K562 (cell line): ENCODE data around the gene NTM. TPM values are rescaled to one million over a fixed set of nuclear protein-coding genes. Genes with fewer than 3 reads are reported as not detected.

Experiments used
- ATAC-seq: fragments of 200-7000 bp; cut with Tn5 transposase; 3 replicates; pipeline ENCODE4 v1.9.1; 2020; ENCODE audit warnings: moderate library complexity
- BruUV-seq: library from RNA; stranded (reverse); fragments of 400-500 nt; replicated peaks from 2 replicates; lab custom pipeline; 2021; lab: Mats Ljungman, UMichigan
- CTCF ChIA-PET: fragments of 300-600 bp; formaldehyde crosslinking; extraction: SDS; loops from one replicate; lab custom pipeline; 2021; ENCODE audit warnings: low intra/inter-chr PET ratio; lab: Yijun Ruan, JAX
- POLR2A ChIA-PET: fragments of 300-600, 350-650 bp; sonication (Branson Sonifier 250); formaldehyde crosslinking; extraction: SDS; loops from one replicate; lab custom pipeline; 2021; ENCODE audit warnings: antibody characterized with exemption, inconsistent platforms; lab: Yijun Ruan, JAX
- DNase-seq, 4 experiments: peaks; one replicate each; pipeline versions ENCODE4 v3.0.0 to v3.0.0-alpha.2; 2011 to 2018; ENCODE audit warnings: low spot score in 3 of 4, mixed read lengths in 3 of 4; ENCODE audit errors: extremely low read depth in 1 of 4
- FAIRE-seq: peaks from 2 replicates; lab custom pipeline; 2011; peaks lifted over from hg19 to GRCh38; lab: Jason Lieb, UNC
- H2AFZ ChIP-seq: 2 replicates; pipeline ENCODE4 v1.6.0; 2011; ENCODE audit warnings: low read depth, low read length, control low read depth, inconsistent platforms
- H3K27ac ChIP-seq: fragments of 200-600 bp; 3 replicates; pipeline ENCODE4 v1.8.0; 2011; ENCODE audit warnings: low read depth, mild to moderate bottlenecking, control low read depth, inconsistent platforms, low read length, moderate library complexity, mixed read lengths; ENCODE audit errors: extremely low read depth
- H3K27me3 ChIP-seq, 2 experiments: fragments of 300-600 bp in 1 of 2; 2 replicates in 1 of 2; 3 replicates in 1 of 2; pipeline versions ENCODE4 v1.6.0 to v1.8.0; 2011; ENCODE audit warnings: inconsistent platforms in 2 of 2, low read length in 2 of 2, mild to moderate bottlenecking in 1 of 2, mixed read lengths in 1 of 2, moderate library complexity in 1 of 2; ENCODE audit not compliant: control insufficient read depth in 2 of 2, insufficient read depth in 2 of 2
- H3K36me3 ChIP-seq: fragments of 300-600 bp; 3 replicates; pipeline ENCODE4 v1.8.0; 2011; ENCODE audit warnings: mild to moderate bottlenecking, low read length, inconsistent platforms; ENCODE audit not compliant: control insufficient read depth, insufficient read depth
- H3K4me1 ChIP-seq, 2 experiments: fragments of 200-600 bp in 1 of 2; replicated peaks in 1 of 2; 2 replicates in 1 of 2; 3 replicates in 1 of 2; pipeline versions ENCODE4 v1.5.1 to v1.8.0; 2011; ENCODE audit warnings: inconsistent platforms in 2 of 2, low read length in 2 of 2, mild to moderate bottlenecking in 1 of 2, mixed read lengths in 1 of 2, moderate library complexity in 1 of 2; ENCODE audit not compliant: control insufficient read depth in 2 of 2, insufficient read depth in 2 of 2
- H3K4me2 ChIP-seq: 2 replicates; pipeline ENCODE4 v1.6.1; 2011; ENCODE audit warnings: low read length, control low read depth, inconsistent platforms, mixed read lengths; ENCODE audit not compliant: insufficient read depth
- H3K4me3 ChIP-seq: fragments of 200-600 bp; sonication (generic), shearing (Covaris generic); 2 replicates; pipeline ENCODE4 v1.5.1; 2016; ENCODE audit warnings: control low read depth, inconsistent platforms
- H3K79me2 ChIP-seq: fragments of 200-600 bp; 3 replicates; pipeline ENCODE4 v1.8.0; 2011; ENCODE audit warnings: low read length, inconsistent platforms; ENCODE audit not compliant: control insufficient read depth, insufficient read depth
- H3K9ac ChIP-seq, 2 experiments: 2 replicates each; pipeline versions ENCODE4 v1.6.0 to v1.6.1; 2011; ENCODE audit warnings: low read depth in 2 of 2, low read length in 2 of 2, control low read depth in 1 of 2, inconsistent platforms in 1 of 2, mild to moderate bottlenecking in 1 of 2, mixed read lengths in 1 of 2; ENCODE audit not compliant: insufficient read depth in 1 of 2
- H3K9me1 ChIP-seq: one replicate; pipeline ENCODE4 v1.6.0; 2011; ENCODE audit warnings: inconsistent platforms, mild to moderate bottlenecking, low read length, moderate library complexity; ENCODE audit not compliant: control insufficient read depth, insufficient read depth
- H3K9me3 ChIP-seq: replicated peaks from 2 replicates; pipeline ENCODE4 v1.5.1; 2011; ENCODE audit warnings: low read depth, low read length, inconsistent platforms; ENCODE audit not compliant: control insufficient read depth, insufficient read depth
- H4K20me1 ChIP-seq: replicated peaks from 2 replicates; pipeline ENCODE4 v1.6.1; 2011; ENCODE audit warnings: low read length, inconsistent platforms, mixed read lengths; ENCODE audit not compliant: control insufficient read depth, insufficient read depth
- CREBBP ChIP-seq: IDR thresholded peaks from one replicate; pipeline ENCODE4 v1.6.1; 2012; ENCODE audit warnings: low read depth, mild to moderate bottlenecking, control low read depth, inconsistent platforms, low read length
- GATA2 ChIP-seq: sonication (generic); formaldehyde crosslinking; IDR thresholded peaks from 2 replicates; pipeline ENCODE4 v1.4.0; 2020; ENCODE audit warnings: mild to moderate bottlenecking, missing genetic modification reagents
- HEY1 ChIP-seq: fragments of 250-450 bp; sonication (Bioruptor Pico); IDR thresholded peaks from 2 replicates; pipeline ENCODE4 v1.5.0; 2020; ENCODE audit warnings: mild to moderate bottlenecking, moderate library complexity, borderline replicate concordance
- MEF2A ChIP-seq: IDR thresholded peaks from 2 replicates; pipeline ENCODE4 v1.6.1; 2011; ENCODE audit warnings: low read depth, mild to moderate bottlenecking, low read length, moderate library complexity; ENCODE audit not compliant: control insufficient read depth
- WGBS: fragments of 100-300 bp; shearing (Covaris generic); methylation state at CpG from one replicate; pipeline ENCODE4 v1.1.6; 2016; ENCODE audit warnings: low coverage, mixed read lengths; ENCODE audit not compliant: insufficient coverage; ENCODE audit errors: missing lambda C conversion rate; 5-methylcytosine and 5-hydroxymethylcytosine counted together
- in situ Hi-C: fragments of 300-500 bp; cut with MboI; formaldehyde crosslinking; loops from 4 replicates; pipeline ENCODE4 v1.15.0; 2018; ENCODE audit warnings: inconsistent platforms, mixed read lengths
- intact Hi-C: fragments of 100-400 bp; cut with micrococcal nuclease; formaldehyde crosslinking; loops from 2 replicates; pipeline ENCODE4 v1.14.2; 2022
- polyA plus RNA-seq, 8 experiments: library from polyadenylated mRNA; depleted of rRNA in 4 of 8; stranded (reverse) in 5 of 8; unstranded in 3 of 8; fragments of >200 nt; fragmentation: Nextera tagmentation in 2 of 8; fragmentation: Illumina TruSeq in 1 of 8; extraction: Ambion mirVana in 2 of 8; extraction: Trizol in 1 of 8; gene quantifications; 2 replicates each; pipeline versions ENCODE4 v1.2.1 to v1.2.3, GENCODE V29; 2011 to 2014; ENCODE audit warnings: inconsistent platforms in 1 of 8, missing spikeins in 1 of 8
- total RNA-seq, 7 experiments: library from RNA; depleted of rRNA in 6 of 7; stranded (reverse); fragments of >200 nt in 6 of 7; fragmentation: Illumina TruSeq in 2 of 7; extraction: Trizol in 2 of 7; gene quantifications; 2 replicates each; pipeline versions ENCODE4 v1.2.1 to v1.2.3, GENCODE V29; 2011 to 2021; ENCODE audit warnings: low replicate concordance in 1 of 7
- TF ChIP-seq, protein P1 (sequence below): fragments of 450-650 bp; formaldehyde crosslinking; IDR thresholded peaks from 2 replicates; pipeline ENCODE4 v1.4.0; 2020; ENCODE audit warnings: mild to moderate bottlenecking, mixed read lengths

NTM gene
- total and polyA plus RNA-seq, 9 of the 15 experiments (the other 6 are each of a cell fraction or from before 2014, with no cell fraction given) = not detected

DNA sequence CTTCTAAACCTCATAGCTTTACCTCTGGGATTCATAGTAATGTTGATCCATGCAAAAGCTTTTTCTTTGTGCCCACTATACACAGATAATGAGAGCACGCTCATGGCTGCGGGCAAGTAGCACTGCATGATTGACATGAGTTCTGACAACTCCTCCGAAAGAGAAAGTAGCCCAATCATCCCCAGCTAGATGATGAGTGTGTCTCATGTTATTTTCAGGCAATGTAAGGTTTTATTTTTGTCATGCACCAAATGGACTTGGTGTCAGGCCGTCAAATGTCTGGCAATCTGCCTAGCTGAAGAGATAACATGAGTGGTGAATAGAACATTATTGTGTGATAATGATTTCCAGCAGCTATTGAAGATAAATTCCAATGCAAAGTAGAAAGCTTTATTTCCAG lies 662.6 kb downstream of the NTM start:
- no peaks in the 10 kb centered on the region for H4K20me1 ChIP-seq
- DNase-seq (no peak), FAIRE-seq (no peak), ATAC-seq (no peak)
- 0% methylated on average over 4 of the region's 4 CpGs for WGBS
- H3K4me2 ChIP-seq = no peak overlapping the region
- POLR2A ChIA-PET = no interaction called here
- no peak overlapping the region for H2AFZ ChIP-seq
- H3K9ac ChIP-seq = no peak overlapping the region
- no peak for TF ChIP-seq CREBBP
- TF ChIP-seq, protein P1, sequence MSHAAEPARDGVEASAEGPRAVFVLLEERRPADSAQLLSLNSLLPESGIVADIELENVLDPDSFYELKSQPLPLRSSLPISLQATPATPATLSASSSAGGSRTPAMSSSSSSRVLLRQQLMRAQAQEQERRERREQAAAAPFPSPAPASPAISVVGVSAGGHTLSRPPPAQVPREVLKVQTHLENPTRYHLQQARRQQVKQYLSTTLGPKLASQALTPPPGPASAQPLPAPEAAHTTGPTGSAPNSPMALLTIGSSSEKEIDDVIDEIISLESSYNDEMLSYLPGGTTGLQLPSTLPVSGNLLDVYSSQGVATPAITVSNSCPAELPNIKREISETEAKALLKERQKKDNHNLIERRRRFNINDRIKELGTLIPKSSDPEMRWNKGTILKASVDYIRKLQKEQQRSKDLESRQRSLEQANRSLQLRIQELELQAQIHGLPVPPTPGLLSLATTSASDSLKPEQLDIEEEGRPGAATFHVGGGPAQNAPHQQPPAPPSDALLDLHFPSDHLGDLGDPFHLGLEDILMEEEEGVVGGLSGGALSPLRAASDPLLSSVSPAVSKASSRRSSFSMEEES (CRISPR knock-in tag) = no peak
- TF ChIP-seq, all 486 proteins: peak for 0
- H3K9me1 ChIP-seq = no peaks in the 10 kb centered on the region
- H3K4me1 ChIP-seq = no peaks in the 10 kb centered on the region
- intact Hi-C loops (no loop called here), in situ Hi-C loops (no loop called here)
- CTCF ChIA-PET = no interaction called here
- no peaks in the 10 kb centered on the region for H3K27me3 ChIP-seq
- no peaks in the 10 kb centered on the region for H3K79me2 ChIP-seq
- H3K9me3 ChIP-seq = no peaks in the 10 kb centered on the region; the same call in none of the 2 replicates
- no peaks in the 10 kb centered on the region for H3K36me3 ChIP-seq
- BruUV-seq = no TSS peak
- H3K4me3 ChIP-seq = no peak overlapping the region
- H3K27ac ChIP-seq = no peak overlapping the region

DNA sequence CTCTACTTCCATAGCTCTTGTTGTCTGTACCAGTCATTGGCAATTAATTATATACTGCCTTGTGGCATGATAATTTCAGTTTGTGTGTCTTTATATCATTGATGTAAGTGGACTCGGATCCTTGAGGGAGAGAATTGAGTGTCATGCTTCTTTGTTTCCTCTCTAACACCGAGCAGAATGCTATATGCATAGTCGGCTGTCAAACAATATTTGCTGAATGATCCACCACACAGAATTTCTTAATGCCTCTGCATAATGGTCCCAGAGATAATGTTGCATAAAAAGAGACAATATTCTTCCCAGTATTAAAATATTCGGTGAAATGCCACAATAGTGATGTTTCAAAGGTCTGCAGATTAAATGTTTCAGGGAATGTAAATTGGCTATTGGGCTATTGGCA lies 664.8 kb downstream of the NTM start:
- Histone ChIP-seq H3K79me2 (no peaks in the 10 kb centered on the region), H2AFZ (no peak overlapping the region), H4K20me1 (no peaks in the 10 kb centered on the region), H3K9me1 (no peaks in the 10 kb centered on the region), H3K36me3 (no peaks in the 10 kb centered on the region), H3K9me3 (no peaks in the 10 kb centered on the region; the same call in 1 of the 2 replicates), H3K4me3 (no peak overlapping the region), H3K27me3 (no peaks in the 10 kb centered on the region), H3K9ac (no peak overlapping the region), H3K4me1 (no peaks in the 10 kb centered on the region), H3K27ac (no peak overlapping the region), H3K4me2 (no peak overlapping the region)
- no TSS peak for BruUV-seq
- ChIA-PET CTCF (no interaction called here), POLR2A (no interaction called here)
- FAIRE-seq (no peak), ATAC-seq (no peak), DNase-seq (no peak)
- TF ChIP-seq MEF2A (no peak), HEY1 (CRISPR knock-in tag) (no peak), GATA2 (CRISPR knock-in tag) (no peak)
- intact Hi-C loops (loop anchor here (5.0 kb wide), 1 partner anchor 288 kb away; no protein-coding TSS in a partner anchor), in situ Hi-C loops (no loop called here)
- 0% methylated on average over 4 of the region's 4 CpGs for WGBS
